ENCODE results near the gene WDR18.
"Not testable (repeated sequence)": the region's sequence is repeated elsewhere in the genome, so short reads cannot be mapped to it uniquely, and the experiment has no call there.

Gene WDR18

GRCh38 chr19:1023883-1024188 is 39.7 kb downstream of the WDR18 start:
- DNase-seq: not testable (repeated sequence)

DNA sequence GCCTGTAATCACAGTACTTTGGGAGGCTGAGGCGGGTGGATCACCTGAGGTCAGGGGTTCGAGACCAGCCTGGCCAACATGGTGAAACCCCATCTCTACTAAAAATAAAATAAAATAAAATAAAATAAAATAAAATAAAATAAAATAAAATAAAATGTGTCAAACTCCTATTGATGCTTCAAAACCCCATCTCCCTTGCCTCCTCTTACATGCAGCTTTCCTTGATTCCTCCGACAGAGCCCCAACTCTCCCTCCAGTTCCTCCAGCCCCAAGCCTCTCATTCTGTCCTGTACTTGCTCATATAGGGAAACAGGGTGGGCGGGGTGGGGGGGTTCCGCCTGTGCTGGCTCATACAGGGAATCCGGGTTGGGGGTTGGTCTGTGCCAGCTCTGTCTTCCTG is 40.9 kb downstream of the WDR18 start:
- not testable (repeated sequence) for DNase-seq

DNA sequence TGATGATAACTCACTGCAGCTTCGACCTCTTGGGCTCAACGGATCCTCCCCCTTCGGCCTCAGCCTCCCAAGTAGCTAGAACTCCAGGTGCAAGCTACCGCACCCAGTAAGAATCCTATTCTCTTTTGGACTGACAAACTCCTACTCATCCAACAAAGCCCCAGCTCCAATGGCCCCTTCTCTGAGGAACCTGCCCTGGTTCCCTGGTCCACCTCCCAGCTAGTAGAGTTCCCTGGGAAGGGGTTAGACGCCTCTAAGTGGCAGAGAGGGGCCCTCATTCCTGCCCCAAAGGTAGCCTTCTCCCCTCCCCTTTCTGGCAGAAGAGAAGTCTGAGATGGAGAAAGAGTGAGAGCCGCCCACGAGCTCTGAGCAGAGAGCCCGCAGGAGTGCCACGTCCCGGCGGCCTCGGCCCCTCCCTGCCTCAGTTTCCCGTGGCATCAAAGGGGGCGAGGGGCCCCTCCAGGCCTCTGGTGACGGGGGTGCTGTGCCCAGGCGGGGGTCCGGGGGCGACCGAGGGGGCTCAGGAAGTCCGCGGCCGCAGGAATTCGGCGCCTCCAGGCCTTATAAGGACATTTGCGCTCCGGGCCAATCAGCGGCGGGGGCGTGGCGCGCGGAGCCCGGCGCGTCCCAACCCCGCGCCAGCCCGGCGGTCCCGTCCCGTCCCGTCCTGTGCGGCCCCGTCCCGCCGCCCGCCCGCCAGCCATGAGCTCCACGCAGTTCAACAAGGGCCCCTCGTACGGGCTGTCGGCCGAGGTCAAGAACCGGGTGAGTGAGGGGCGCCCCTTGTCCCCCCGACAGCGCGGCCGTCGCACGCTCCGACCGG is 42.0 kb downstream of the WDR18 start, which contains the start of gene CNN2:
Gene CNN2, plus strand, starts transcription at position 649 of the 823 bp plus-strand sequence. Its CDS starts 54 bp downstream, at position 703.
- DNase-seq: peak; percentile 82

DNA sequence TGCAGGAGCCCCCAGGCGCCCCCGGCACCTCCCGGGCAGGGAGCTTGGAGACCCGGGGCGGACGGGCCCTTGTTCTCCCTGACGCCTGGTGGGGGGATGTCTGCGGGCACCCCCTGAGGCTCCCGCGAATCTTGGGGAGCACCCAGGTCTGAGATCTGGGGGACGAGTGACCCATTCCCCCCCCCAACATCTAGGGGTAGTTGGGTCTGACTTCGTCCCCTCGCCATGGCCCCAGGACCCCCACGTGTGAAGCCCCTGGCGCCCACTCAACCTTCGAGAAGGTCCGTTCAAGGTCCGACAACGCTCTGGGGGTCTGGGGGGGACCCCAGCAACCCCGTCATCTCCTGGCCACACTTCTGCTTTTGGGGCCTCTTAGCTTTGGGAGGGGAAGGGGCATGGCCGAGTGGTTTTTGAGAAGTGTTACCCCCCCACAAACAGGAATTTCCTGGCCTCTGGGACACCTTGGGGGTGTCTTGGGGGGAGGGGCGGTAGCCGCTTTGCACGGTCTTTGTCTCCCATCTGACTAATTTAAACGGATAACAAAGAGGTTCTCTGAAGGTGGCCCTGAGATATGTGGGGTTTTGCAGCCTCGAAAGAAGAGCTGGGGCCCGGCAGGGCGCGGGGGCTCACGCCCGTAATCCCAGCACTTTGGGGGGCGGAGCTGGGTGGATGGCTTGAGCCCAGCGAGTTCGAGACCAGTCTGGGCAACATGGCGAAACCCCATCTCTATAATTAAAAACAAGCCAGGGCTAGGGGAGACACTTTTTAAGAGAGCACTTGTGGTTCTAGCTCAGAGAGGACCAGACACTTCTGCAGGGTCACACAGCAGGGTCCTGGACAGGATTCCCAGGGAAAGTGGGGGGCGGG is 42.9 kb downstream of the WDR18 start:
- DNase-seq: peak; percentile 52

- DNase-seq: no peak
These were observed 43.5 kb downstream of the WDR18 start for GRCh38 chr19:1027650-1028061.

- DNase-seq: peak; percentile 64
These were observed 44.1 kb downstream of the WDR18 start for GRCh38 chr19:1028062-1028926.

- no peak for DNase-seq
These were observed 48.2 kb downstream of the WDR18 start for GRCh38 chr19:1032264-1032867.

DNA sequence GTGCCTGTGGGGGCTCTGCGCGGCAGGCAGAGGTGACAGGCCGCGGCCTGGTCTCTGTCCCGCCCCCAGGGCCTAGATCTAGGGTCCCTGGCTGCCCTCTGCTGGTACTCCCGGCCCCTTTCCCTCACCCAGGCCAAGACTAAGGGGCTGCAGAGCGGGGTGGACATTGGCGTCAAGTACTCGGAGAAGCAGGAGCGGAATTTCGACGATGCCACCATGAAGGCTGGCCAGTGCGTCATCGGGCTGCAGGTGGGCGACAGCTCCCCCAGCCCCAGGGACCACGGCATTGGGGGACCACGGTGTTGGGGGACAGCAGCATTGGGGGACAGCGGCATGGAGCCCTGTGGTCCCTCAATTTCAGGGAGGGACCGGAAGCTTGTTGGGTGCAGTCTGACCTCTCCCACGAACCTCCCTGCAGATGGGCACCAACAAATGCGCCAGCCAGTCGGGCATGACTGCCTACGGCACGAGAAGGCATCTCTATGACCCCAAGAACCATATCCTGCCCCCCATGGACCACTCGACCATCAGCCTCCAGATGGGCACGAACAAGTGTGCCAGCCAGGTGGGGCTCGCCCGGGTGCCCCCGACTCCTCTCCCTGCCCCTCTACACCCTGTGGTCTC is 52.0 kb downstream of the WDR18 start:
- no peak for DNase-seq

GRCh38 chr19:1037621-1038064 is 53.5 kb downstream of the WDR18 start:
- no peak for DNase-seq

- DNase-seq: no peak
These were observed 55.0 kb downstream of the WDR18 start for GRCh38 chr19:1038978-1039645.

DNA sequence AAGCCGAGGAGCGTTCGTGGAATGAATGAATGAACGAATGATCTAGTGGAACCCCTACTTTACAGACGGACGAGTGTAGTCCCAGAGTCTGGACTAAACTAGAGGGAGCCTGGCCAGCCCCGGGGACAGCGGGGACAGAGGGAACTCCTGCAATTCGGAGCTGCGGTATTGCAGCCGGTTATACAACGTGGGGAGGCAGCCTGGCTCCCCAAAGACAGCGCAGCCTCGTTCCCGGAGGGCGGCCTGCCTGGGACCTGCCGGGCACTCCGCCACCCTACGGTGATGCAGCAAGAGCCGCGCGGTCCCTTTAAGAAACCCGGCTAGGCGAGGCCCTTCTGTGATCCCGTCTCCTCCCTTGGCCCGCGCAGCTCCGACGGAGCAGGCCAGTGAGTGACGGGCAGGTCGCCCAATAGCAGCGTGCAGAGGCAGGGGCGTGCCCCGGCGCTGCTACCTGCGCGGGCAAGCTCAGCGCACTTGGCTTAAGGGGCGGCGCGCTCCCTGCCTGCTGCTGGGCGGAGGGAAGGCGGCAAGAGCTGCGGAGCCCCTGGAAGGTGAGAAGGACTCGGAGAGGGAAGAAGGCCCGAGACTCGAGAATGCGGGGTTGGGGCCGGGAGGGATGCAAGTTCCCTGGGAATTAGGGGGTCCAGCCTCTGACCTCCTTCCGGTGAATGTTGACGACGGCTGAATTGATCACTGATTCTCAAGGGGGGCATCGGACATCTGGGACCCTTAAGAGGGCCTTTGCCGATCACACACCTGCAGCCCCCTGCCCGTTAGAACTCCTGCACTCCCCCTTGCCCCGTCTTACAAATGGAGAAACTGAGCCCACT is 55.7 kb downstream of the WDR18 start, which contains the start of gene ABCA7:
Gene ABCA7, plus strand, starts transcription at position 462 of the 830 bp plus-strand sequence. CDS start 1,255 bp downstream, outside the sequence.
- DNase-seq: peak; percentile 100

DNA sequence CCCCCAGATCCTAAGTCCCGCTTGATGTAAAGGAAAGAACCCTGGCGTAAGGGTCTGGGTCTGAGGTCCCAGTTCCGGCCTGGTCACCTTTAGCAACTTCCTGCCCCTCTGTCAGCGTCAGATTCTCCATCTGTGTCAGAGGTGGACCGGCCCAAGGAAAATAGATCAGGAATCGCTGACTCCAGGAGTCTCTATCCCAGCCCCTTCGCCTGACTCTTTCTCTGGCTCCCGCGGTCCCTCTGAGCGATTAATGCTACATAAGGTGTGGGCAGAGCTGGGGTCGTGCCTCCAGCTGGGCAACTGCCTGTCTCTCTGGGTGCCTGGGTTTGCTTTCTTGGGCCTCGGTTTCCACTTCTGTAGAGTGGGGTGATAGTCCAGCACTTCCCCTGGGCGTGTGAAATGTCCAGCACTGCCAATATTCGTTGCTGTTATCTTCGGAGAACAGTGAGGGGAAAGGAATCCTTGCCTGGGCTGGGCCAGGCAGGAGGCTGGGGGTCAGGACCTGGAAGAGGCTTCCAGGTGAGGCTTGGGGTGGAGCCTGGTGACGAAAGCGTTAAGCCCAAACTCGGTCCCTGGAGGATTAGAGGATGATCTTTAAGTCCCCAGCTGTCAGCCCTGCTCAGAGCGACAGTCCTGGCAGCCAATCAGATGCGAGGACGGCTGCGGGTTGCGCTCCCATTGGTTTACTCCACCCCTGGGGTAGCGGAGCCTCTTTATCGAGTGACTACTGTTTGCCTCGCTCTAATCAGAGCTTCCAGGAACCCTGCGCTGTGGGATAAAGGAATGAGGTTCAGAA is 56.5 kb downstream of the WDR18 start:
- DNase-seq: peak; percentile 94

- DNase-seq: no peak
These were observed 57.2 kb downstream of the WDR18 start for GRCh38 chr19:1041272-1041834.

- no peak for DNase-seq
These were observed 57.9 kb downstream of the WDR18 start for GRCh38 chr19:1041835-1042685.

DNA sequence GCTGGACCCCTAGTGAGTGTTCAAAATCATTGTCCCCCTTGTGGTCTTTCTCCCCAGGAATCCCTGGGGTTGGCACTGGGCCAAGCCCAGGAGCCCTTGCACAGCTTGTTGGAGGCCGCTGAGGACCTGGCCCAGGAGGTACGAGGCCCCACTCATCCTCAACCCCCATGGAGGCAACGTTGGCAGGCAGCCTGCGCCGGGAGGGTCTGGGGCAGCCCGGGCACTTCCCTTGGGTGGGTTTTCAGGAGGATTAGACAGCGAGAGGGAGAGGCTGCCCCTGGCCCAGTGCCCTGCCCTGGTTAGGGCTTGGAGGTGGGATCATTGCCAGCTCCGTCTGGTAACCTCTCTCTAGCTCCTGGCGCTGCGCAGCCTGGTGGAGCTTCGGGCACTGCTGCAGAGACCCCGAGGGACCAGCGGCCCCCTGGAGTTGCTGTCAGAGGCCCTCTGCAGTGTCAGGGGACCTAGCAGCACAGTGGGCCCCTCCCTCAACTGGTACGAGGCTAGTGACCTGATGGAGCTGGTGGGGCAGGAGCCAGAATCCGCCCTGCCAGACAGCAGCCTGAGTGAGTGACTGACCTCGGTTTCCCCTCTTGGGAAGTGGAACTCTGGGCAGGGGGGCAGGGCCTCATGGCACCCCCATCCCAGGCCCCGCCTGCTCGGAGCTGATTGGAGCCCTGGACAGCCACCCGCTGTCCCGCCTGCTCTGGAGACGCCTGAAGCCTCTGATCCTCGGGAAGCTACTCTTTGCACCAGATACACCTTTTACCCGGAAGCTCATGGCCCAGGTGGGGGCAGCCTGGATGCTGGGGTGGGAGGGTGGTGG is 58.8 kb downstream of the WDR18 start:
- no peak for DNase-seq

All from stimulated activated CD8-positive, alpha-beta memory T cell treated with anti-CD3 and anti-CD28 coated beads, Interleukin-4, amount 100 ng/mL, for 48 hours (primary cell).